RWPE1 (cell line): ENCODE measurements around the gene KRT1.

Experiments used
- CTCF ChIA-PET: fragments of 350-600 bp; sonication (Branson Sonifier 250); formaldehyde crosslinking; extraction: SDS; loops from one replicate; lab custom pipeline; 2021; lab: Yijun Ruan, JAX
- POLR2A ChIA-PET: fragments of 400-600 bp; formaldehyde crosslinking; extraction: SDS; loops from one replicate; lab custom pipeline; 2020; ENCODE audit warnings: antibody characterized with exemption; ENCODE audit not compliant: low non-redundant PET; lab: Yijun Ruan, JAX
- DNase-seq: peaks from one replicate; pipeline ENCODE4 v3.0.0; 2012; ENCODE audit warnings: low spot score
- H3K27ac ChIP-seq: fragments of 450-650 bp; 2 replicates; pipeline ENCODE4 v1.5.1; 2017
- CTCF ChIP-seq: fragments of 450-650 bp; conservative IDR thresholded peaks from 2 replicates; pipeline ENCODE4 v1.5.1; 2017; ENCODE audit warnings: low read depth, mild to moderate bottlenecking

The KRT1 gene

GRCh38 chr12:52710730-52711129 lies 30.5 kb upstream of the KRT1 start:
- no peak for TF ChIP-seq CTCF
- POLR2A ChIA-PET = no interaction called here
- H3K27ac ChIP-seq = no peak overlapping the region
- DNase-seq = no peak
- CTCF ChIA-PET = no interaction called here

- no peak for DNase-seq
- ChIA-PET POLR2A (no interaction called here), CTCF (no interaction called here)
- no peak for TF ChIP-seq CTCF
- H3K27ac ChIP-seq = no peak overlapping the region
Measured at GRCh38 chr12:52708010-52708409, 27.8 kb upstream of the KRT1 start.

- TF ChIP-seq CTCF = no peak
- ChIA-PET POLR2A (no interaction called here), CTCF (no interaction called here)
- no peak overlapping the region for H3K27ac ChIP-seq
- no peak for DNase-seq
Measured at GRCh38 chr12:52704464-52704863, 24.3 kb upstream of the KRT1 start.

- CTCF ChIA-PET = interaction anchor here (0.6 kb wide), 1 partner anchor 147 kb away, joined by 4 read pairs; no protein-coding TSS in a partner anchor
- POLR2A ChIA-PET = no interaction called here
- H3K27ac ChIP-seq = no peak overlapping the region
- DNase-seq = no peak
- no peak for TF ChIP-seq CTCF
Measured at GRCh38 chr12:52703878-52704277, 23.7 kb upstream of the KRT1 start.

- CTCF ChIA-PET = interaction anchor here (0.6 kb wide), 1 partner anchor 146 kb away, joined by 4 read pairs; no protein-coding TSS in a partner anchor
- TF ChIP-seq CTCF = no peak
- no peak for DNase-seq
- POLR2A ChIA-PET = no interaction called here
- H3K27ac ChIP-seq = no peak within 1 kb of the TSS
Measured at GRCh38 chr12:52703424-52703823, 23.2 kb upstream of the KRT1 start, which contains the start of gene KRT77. KRT77 (minus strand) TSS chr12:52703524; CDS start chr12:52703434, 90 bp downstream.

GRCh38 chr12:52702338-52702737 lies 22.1 kb upstream of the KRT1 start:
- ChIA-PET CTCF (interaction anchor here (0.7 kb wide), 1 partner anchor 64 kb away, joined by 4 read pairs; no protein-coding TSS in a partner anchor), POLR2A (no interaction called here)
- H3K27ac ChIP-seq = no peak overlapping the region
- no peak for DNase-seq
- TF ChIP-seq CTCF = no peak

GRCh38 chr12:52701281-52701680 lies 21.1 kb upstream of the KRT1 start:
- no peak overlapping the region for H3K27ac ChIP-seq
- CTCF ChIA-PET = no interaction called here
- DNase-seq = no peak
- no peak for TF ChIP-seq CTCF
- POLR2A ChIA-PET = no interaction called here
